SK-N-SH treated with all-trans-retinoic acid at 6 μM for 48 hours (cell line): Measurements from ENCODE around the gene NRIP1.

Experiments used
- BACH2 ChIP-seq: fragments of 250-450 bp; sonication (Bioruptor Pico); IDR thresholded peaks from 2 replicates; pipeline ENCODE4 v1.9.0; 2021; ENCODE audit warnings: mild to moderate bottlenecking, borderline replicate concordance
- ZC3H10 ChIP-seq: fragments of 250-450 bp; sonication (Bioruptor Pico); IDR thresholded peaks from 2 replicates; pipeline ENCODE4 v1.5.1; 2021; ENCODE audit warnings: mild to moderate bottlenecking, moderate library complexity

DNA sequence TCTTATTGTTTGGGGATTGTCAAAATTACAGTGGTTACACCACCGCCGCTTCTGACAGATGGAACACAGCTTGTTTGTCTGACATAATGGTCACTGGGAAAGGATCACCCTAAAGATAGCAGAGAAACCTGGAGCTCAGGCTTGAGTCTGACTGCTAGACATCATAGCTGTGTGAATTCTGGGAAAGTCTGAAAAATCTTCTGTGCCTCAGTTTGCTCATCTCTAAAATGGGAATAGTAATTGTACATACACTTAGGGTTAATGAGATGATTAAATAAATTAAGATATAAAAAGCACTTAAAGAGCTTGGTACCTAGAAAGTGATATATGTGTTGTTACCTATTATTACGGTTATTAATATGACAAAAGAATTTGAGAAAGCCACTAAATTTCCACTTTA is 39.7 kb upstream of the NRIP1 start:
- TF ChIP-seq BACH2 (CRISPR knock-in tag) (no peak), ZC3H10 (CRISPR knock-in tag) (no peak)
